A673 (cell line): Measurements from ENCODE around the gene PRMT7.

Experiments
- CTCF ChIP-seq: fragments of 300-800, 200-600 bp; sonication (generic); conservative IDR thresholded peaks from 2 replicates; pipeline ENCODE4 v1.5.1; 2017; ENCODE audit warnings: low read depth, mild to moderate bottlenecking, antibody characterized with exemption, low read length, moderate library complexity, mixed read lengths
- EZH2 ChIP-seq: fragments of 200-600 bp; sonication (generic); IDR thresholded peaks from 2 replicates; pipeline ENCODE4 v1.6.1; 2017; ENCODE audit warnings: borderline replicate concordance, low read depth, mild to moderate bottlenecking, mixed read lengths, antibody characterized with exemption, low read length; ENCODE audit not compliant: poor library complexity, severe bottlenecking

- no peak for TF ChIP-seq CTCF
- TF ChIP-seq EZH2 = no peak
These were observed 67.9 kb downstream of the PRMT7 start for GRCh38 chr16:68378436-68379415.
